Activated gamma-delta T cell treated with anti-CD3 and anti-CD28 coated beads, Interleukin-2, amount 50 U/mL, for 16 hours (primary cell): ENCODE results near the gene CD300H.
"Not testable (repeated sequence)": the region's sequence is repeated elsewhere in the genome, so short reads cannot be mapped to it uniquely, and the experiment has no call there.

Experiments
- DNase-seq: peaks from one replicate; pipeline ENCODE4 v3.0.0-alpha.2; 2020; ENCODE audit warnings: low read depth

CD300H gene

DNA sequence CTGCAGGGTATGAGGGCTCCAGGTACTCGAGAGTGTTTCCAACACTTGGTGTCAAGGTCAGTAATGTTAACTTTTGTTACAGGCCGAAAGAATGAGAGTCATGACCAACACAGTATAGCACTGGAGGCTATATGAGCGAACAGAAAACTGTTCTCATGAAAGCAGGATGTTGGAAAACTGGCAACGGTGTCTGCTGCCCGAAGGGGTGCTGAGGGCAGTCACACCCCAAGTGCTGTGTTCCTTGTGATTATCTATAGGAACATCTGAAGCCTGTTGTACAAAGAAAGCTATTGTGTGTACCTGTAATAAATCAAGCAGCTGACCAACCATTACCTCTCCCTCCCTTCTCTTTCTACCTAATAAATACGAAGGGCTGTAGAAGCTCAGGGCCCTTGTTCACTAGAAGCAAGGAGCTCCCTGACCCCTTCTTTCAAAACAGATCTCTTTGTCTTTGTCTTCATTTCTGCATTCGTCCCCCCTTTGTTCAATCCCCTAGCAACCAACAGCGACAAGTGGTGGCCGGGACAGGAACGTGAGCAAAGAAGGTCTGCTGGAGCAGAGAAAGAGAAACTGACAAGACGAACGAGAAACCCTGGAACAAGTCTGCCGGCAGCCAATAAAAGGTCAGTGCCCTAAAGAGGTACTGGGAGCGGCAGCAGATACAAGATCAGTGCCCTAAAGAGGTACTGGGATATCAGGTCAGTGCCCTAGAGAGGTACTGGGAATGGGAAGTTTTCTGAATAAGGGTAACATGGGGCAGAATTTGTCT, 17.2 kb upstream of the CD300H start:
- DNase-seq: no peak

DNA sequence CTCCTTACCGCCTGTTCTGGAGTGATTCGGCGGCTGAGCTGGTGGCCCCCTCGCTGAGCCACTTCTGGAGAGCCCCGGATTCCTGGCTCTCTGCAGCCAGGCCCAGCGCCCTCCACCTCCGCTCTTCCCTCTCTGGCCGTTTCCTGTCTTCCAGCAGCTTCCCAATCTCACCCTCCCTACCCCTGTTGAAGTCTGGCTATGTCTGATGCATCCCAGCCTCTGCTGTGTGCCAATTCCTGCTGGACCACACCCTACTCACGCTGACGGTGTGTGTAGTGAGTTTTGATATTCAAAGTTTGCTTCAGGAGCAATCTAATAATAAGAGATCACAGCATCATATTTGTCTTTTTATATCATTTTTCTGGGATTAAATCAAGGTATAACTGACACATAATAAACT, 15.3 kb upstream of the CD300H start:
- no peak for DNase-seq

DNA sequence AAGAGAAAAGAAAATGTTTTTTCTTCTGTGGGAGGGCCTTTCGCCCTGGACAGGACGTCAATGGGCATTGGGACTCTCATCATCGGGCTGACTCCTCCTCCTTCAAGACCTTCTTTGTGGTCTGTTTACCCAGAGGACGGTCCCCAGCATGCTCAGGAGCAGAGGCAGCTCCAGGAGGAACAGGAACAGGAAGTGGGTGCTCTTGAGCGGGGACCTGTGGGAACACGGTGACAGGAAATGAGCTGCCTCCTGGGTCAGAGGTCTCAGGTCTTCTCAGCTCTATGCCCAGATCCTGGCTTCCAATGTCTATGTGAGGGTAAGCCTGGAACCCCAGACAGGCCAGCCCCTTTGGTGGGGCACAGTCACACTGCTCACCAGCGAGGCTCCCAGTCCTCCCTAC, 12.6 kb upstream of the CD300H start:
- DNase-seq: no peak

DNA sequence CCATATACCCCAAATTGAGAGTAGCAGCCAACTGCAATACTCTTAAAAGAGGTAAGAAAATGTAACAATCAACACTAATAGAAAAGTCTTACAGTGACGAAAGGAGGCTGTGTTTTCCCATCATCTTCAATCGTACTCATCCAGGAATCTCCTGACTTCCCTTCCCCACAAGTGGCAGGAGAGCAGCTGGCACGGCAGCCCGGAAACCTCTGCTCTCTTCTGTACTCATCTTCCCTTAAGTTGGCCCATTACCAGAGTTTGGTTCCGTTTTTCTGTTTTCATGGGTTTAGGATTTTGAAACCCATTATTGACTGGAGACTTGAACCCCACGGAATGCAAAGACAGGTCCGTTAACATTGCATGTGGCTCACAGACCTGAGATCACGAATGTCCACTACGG, 11.7 kb upstream of the CD300H start:
- DNase-seq: no peak

DNA sequence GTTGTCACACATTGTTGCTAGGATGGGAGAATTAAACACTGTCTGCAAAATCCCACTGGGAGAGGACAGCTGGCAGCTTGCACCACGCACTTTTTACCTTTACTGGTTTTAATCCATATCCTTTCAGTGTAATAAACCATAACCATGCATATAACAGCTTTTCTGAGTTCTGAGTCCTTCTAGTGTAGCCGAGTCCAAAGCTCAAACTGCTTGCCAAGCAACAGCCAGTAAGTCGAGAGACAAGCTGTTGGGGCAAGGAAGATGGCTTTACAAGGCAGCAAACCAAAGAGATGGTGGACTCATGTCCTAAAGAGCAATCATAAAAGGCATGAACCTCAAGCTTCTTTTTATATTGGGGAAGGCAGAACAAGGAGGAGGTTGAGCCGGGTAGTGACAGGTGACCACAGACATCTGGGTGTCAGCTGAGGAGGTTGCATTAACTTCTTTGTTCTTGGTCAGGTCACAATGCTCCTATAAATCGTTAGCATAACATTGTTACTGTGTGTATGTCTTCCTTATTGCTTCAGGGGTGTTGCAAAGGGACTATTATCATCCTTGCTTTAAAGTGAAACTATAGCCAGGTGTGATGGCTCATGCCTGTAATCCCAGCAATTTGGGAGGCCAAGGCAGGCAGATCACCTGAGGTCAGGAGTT, 7.3 kb upstream of the CD300H start:
- DNase-seq: no peak

DNA sequence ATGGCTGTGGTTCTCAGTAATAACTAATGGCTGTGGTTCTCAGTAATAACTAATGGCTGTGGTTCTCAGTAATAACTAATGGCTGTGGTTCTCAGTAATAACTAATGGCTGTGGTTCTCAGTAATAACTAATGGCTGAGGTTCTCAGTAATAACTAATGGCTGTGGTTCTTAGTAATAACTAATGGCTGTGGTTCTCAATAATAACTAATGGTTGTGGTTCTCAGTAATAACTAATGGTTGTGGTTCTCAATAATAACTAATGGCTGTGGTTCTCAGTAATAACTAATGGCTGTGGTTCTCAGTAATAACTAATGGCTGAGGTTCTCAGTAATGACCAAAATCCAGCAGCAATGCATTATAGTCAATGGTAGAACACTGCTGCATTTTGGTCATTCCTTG, 6.3 kb upstream of the CD300H start:
- not testable (repeated sequence) for DNase-seq

DNA sequence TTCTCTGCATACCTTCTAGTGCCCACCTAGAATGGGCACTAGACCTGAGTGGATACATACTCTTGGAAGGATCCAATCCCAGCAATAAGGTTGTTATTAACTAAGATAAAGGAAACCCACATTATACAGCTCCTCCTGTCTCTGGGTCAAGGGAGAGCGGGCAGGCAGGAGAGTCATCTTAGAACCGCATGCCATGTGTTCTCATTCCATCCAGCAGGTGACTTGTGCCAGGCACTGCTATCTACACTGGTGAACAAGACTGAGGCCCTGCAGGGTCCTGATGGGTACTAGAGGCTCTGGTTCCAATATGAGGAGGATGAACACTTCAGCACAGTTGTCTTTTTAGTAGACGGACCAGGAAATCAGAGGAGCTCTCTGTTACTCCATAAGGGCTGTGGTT, 5.9 kb upstream of the CD300H start:
- no peak for DNase-seq

DNA sequence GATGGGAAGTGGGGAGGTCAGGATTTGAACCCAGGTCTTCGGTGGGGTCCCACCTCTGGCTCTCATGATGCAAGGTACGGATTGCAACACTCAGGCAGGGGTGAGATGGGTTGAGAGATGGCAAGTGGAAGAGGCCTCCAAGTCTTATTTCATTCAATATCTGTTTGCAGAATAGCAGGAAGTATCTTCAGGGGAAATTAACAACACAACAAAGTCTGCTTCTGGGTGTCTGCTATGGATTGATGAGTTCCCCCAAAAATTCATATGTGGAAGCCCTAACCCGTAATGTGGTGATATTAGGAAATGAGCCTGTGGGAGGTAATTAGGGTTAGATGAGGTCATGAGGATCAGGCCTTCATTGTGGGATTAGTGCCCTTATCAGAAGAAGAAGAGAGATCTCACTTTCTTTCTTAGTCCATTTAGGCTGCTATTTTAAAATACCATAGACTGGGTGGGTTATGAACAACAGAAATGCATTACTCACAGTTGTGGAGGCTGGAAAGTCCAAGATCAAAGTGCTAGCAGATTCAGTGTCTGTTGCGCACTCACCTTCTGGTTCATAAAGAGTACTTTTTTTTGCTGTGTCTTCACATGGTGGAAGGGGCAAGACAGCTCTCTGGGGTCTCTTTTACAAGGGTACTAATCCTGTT, 4.4 kb upstream of the CD300H start:
- DNase-seq: no peak

DNA sequence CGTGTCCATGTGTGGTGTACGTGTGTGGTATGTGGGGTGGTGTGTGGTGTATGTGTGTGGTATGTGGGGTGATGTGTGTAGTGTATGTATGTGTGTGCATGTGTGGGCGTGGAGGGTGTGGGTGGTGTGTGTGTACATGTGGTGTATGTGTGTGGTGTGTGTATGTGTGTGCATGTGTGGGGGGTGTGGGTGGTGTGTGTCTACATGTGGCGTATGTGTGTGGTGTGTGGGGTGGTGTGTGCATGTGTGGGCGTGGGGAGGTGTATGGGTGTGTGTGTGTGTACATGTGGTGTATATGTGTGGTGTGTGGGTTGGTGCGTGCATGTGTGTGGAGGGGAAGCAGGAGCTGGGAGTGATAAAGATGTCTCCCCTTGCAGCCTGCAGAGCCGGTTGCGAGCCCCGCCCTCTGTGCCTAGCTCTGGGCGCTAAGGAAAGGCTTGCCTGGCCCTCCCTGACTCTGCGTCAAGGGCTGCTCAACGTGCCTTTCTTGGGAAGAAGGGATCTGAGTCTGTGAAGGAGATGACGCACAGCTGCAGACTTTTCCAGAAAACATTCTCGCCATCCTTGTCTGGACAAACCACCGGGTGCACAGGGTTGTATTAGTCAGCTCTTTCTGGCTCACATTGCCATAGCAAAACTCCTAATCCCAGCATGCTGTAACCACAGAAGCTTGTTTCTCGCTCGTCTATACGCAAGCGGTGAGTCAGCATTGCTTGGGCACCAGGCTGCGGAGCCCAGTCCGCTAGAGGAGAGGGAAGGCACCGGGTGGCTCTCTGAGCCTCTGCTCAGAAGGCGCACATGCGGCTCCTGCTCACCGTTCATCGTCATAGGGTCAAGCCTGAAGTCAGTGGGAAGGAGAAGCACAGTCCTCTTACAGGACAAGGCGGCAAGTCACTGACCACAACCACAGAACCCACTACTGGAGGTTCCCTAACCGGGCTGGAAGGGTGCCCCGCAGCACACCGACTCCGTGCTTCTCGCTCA, 2.0 kb upstream of the CD300H start:
- no peak for DNase-seq

DNA sequence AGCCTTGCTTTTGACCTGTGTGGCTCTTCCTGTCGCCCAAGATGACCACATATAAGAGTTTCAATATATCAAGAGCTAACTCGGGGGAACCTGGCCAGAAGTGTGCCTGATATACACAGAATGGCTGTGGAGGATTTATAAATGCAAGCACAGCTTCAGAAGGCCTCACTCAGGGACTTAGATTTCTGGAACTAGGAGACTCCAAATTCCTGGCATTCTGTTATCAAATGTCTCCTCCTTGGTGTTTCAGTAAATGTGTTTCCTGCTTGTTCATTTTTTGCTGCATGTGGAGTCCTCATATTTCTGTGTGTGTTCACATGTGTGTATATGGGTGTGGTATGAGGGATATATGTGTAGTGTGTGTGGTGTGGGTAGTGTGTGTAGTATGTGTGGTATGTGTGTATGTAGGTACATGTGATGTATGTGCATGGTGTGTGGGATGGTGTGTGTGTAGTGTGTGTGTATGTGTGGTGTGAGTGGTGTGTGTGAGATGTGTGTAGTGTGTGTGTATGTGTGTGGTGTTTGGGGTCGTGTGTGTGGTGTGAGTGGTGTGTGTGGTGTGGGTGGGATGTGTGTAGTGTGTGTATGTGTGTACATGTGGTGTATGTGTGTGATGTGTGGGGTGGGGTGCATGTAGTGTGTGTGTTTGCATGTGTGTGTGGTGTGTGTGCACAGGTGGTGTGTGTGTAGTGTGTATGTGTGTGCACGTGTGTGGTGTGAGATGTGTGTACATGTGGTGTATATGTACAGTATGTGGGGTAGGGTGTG, 981 bp upstream of the CD300H start:
- DNase-seq: no peak

DNA sequence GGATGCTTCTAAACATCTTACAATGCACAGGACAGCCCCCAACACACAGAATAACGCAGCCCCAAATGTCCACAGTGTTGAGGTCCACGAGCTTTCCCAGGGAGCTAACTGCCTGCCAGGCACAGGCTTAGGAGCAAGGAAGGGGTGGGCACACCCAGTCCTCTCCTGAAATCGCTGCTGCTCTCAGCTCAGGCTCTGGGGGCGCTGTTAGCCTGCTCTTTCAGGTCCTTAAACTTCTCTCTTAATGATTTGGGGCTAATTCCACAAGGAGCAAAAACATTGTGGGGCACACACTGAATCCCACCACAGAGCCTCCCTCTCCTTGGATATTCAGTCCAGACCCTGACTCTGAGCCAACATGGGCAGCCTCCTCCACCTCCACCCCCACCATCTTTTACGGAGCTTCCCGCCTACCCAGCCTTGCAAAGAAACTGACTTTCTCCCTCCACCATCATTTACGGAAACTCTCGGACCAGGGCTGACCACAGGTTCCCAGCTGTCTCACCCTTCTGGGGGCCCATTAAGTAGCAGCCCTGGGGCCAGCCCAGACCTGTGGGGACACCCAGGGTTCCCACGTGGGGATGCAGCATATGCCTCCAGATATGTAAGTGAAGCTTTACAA, 1.1 kb downstream of the CD300H start:
- no peak for DNase-seq

DNA sequence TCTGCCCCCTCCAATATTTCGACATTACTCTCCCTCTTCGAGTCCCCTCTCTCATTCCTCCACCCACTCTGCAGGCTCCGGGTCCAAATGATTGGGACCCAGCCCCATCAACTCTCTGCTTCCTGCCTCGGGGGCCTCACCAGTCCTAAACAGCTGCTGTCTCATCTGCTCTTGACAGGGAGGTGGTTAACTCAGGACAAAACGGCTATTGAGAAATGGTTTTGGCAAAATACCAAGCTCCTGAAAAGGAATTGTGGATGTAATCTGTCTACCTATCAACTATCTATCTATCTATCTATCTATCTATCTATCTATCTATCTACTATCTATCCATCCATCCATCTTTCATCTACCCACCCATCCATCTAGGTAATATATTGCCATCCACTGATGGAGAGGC, 2.2 kb downstream of the CD300H start:
- no peak for DNase-seq

DNA sequence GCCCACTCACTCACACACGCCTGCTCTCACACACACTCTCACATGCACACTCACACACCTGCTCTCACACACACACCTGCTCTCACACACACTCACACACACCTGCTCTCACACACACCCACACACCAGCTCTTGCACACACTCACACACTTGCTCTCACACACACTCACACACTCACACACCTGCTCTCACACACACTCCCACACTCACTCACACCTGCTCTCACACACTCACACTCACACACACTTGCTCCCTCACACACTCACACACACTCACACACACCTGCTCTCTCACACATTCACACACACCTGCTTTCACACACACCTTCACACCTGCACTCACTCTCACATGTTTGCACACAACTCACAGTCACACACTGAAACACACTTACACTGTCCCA, 4.0 kb downstream of the CD300H start:
- no peak for DNase-seq

DNA sequence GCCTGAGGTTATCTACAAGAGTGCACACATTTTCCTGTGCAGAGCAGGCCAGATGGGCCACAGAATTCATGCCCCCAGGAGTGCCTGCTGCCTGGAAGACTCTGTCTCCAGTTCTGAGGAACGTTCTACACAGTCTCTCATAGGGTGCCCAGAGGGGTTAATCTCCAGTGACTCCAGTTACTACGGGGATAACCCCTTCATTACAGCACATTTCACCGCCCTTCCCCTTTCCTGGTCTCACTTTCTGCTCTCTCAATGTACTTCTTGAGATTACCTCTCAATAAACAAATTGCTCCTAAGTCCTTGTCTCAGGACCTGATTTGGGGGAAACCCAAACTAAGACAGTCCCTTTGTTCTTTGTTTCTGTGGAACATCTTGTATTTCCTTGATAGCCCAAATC, 5.7 kb downstream of the CD300H start:
- DNase-seq: no peak

DNA sequence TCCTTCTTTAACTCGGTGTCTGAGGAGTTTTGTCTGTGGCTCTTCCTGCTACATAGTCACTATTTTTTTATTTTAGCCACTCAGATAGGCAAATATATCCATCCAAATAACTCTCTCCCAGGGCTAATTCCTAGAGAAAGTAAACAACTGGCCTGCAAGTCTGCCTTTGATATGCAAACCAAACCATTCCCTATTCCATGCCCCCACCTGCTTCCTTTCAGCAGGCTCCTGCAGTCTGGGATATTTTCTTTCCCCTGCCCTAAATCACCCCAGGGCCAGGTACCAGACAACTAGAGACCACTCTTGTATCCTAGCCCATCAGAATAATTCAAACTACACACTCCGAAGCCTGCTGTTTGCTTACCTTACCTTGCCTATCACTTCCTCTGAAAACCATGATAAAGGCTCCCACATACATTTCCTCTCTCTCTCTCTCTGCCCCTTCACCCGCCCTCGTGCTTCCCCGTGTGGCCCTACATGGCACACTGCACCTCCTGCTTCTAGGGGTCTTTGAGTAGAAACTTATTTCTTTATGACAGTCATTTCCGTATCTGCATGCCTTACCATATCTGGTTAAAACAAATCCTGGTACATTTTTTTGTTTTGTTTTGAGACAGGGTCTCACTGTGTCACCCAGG, 8.3 kb downstream of the CD300H start:
- DNase-seq: no peak

DNA sequence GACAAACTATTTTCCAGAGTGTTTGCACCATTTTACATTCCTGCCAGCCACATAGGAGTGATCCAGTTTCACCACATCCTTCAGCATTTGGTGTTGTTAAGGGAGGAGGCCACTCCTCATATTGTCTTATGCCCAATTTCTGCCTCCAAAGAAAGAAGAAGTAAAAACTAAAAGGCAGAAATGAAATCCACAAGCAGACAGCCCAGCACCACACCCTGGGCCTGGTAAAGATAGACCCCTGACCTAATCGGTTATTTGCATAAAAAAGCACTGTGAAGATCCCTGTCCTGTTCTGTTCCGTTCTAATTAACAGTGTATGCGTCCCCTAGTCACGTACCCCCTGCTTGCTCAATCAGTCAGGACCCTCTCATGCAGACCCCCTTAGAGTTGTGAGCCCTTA, 8.9 kb downstream of the CD300H start:
- DNase-seq: not testable (repeated sequence)

DNA sequence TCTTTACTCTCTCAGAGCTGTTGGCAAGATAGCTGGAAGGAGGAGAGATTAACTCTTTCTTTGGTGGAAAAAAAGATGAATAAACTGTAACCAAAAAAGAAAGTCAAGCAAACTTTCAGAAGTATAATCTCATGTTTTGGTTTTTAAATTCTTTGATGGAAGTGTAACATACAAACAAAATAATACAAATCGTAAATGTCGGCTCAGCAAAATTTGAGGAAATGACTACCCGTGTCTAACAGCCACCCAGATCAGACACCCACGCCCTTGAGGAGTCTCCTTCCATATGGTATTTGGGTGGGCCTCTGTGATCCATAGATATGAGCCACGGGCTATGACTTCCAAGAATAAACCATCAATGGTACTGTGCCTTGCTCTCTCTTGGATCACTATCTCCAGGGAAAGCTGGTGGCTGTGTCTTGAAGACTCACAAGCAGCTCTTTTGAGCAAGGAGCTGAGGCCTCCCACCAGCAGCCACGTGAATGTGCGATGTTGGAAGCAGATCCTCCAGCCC, 11.8 kb downstream of the CD300H start:
- DNase-seq: no peak

DNA sequence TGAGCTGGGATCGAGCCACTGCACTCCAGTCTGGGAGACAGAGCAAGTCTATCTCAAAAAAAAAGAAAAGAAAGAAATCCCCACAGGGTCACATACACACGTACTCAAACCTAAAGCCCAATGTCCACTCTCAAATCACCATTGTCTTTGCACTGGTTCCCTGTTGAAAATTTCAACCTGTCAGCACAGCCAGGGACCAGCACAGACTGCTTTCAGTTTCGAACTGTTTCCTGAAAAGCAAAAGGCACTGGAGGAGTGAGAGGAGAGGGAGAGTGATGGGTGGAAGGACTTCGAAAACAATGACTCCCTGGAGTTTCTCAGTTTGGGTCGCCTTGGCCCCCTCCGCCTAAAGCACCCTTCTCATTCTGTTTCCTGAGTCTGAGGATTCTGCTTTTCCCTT, 12.4 kb downstream of the CD300H start:
- DNase-seq: no peak

DNA sequence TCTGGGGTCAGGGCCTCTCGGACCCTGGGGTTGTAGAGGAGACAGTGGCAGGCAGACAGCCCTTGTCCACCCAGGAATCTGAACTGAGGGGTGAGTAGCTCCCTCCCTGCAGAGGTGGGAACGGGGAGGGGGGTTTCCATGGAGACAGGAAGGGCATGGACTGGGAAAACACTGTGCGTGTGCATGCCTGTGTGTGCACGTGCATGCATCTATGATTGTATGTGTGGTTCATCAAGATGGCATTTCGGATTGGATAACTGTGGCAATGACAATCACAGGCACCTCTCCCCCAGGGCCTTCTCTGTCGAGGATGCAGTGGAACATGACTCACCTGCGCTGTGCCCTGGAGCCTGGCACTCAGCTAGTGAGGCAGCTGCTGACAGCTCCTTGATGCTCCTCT, 15.3 kb downstream of the CD300H start:
- DNase-seq: no peak

DNA sequence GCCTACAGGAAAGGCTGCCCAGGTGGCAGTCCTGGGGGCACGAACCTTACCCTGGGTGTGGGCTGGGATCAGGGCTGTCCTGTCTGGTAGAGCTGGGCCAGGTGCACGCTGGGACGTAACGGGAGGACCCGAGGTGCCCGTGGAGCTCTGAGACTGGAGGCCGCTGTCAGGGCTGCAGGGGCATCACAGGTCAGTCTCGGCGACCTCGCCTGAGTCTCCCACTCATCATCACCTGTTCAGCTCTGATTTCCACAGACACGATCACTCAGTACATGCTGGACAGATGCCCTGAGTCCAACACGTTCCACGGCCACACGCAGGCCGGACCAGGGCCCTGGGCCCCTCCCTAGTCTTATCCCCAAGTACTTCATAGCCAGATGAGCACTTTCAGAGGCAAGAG, 16.7 kb downstream of the CD300H start:
- DNase-seq: no peak
